ENCODE measurements around the gene TCEAL5.

GRCh38 chrX:103258275-103258674 is 18.3 kb downstream of the TCEAL5 start:
- TF ChIP-seq CTCF (IDR thresholded peaks at IDR 0.05) (no peak), EP300 (IDR thresholded peaks at IDR 0.05) (no peak), POLR2A (IDR thresholded peaks at IDR 0.05) (no peak)
